ENCODE data around the gene PRDX6. TPM values are rescaled to one million over a fixed set of nuclear protein-coding genes. Genes with fewer than 3 reads are reported as not detected.

The PRDX6 gene
- total and polyA plus RNA-seq, 2 of the 8 experiments (the other 6 are each of a cell fraction or from before 2014, with no cell fraction given): 348 to 677 TPM

GRCh38 chr1:173454966-173455524, 22.1 kb upstream of the PRDX6 start (continued):
- TF ChIP-seq, protein P1, sequence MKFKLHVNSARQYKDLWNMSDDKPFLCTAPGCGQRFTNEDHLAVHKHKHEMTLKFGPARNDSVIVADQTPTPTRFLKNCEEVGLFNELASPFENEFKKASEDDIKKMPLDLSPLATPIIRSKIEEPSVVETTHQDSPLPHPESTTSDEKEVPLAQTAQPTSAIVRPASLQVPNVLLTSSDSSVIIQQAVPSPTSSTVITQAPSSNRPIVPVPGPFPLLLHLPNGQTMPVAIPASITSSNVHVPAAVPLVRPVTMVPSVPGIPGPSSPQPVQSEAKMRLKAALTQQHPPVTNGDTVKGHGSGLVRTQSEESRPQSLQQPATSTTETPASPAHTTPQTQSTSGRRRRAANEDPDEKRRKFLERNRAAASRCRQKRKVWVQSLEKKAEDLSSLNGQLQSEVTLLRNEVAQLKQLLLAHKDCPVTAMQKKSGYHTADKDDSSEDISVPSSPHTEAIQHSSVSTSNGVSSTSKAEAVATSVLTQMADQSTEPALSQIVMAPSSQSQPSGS (IDR thresholded peaks at IDR 0.05; ENCODE audit: low read length): no peak
- no peak for TF ChIP-seq SIN3A (conservative IDR thresholded peaks at IDR 0.05 in 1 of 2, IDR thresholded peaks at IDR 0.05 in 1 of 2; ENCODE audit: low read depth in 1 of 2, low read length in 2 of 2)

All from H1 (cell line).